GM21390 (cell line): ENCODE measurements around the gene CASD1.
A peak's percentile ranks its signal among the peaks of the same experiment; 100 is the strongest.

Experiments used
- ATAC-seq: cut with Tn5 transposase; IDR thresholded peaks from one replicate; pipeline ENCODE4 v1.9.1; 2021; ENCODE audit not compliant: unreplicated experiment

CASD1 gene

DNA sequence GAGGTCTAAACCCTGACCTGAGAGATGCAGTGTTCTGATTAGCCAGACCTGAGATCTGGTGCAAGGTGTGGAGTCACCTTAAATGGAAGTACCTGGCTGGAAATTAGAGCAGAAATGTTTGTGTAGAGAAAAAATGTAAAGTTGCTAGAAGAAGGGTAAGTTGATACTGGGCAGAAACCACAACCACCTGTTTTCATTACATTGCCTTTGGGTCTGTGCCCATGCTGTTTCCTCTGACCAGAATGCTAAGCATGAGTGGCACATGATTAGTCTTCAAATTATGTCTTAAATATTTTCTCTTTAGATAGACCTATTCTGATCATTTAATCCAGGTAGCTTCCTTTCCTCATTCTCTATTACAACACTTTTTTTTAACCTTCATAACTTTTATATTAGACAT, 69.0 kb downstream of the CASD1 start:
- no peak for ATAC-seq

- no peak for ATAC-seq
These were observed 69.9 kb downstream of the CASD1 start for GRCh38 chr7:94579470-94579869.

DNA sequence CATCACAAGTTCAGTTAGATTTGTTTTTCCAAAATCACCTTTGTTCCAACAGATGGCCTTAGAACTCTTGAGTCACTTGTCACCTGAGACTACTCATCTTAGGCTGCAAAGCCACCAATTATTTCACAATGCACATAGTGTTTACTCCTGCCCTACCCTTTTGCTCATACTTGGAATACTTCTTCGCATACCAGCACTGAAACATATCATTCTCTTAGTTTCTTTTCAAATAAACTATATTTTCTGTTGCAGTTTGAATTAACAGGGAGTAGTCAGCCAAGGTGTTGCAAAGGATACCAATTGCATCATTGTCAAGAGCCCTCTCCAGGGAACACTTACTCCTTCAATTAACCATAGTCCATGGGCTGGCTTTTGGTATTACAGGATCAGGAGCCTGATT, 71.0 kb downstream of the CASD1 start:
- ATAC-seq, result no peak

GRCh38 chr7:94584113-94584512, 74.5 kb downstream of the CASD1 start:
- no peak for ATAC-seq

DNA sequence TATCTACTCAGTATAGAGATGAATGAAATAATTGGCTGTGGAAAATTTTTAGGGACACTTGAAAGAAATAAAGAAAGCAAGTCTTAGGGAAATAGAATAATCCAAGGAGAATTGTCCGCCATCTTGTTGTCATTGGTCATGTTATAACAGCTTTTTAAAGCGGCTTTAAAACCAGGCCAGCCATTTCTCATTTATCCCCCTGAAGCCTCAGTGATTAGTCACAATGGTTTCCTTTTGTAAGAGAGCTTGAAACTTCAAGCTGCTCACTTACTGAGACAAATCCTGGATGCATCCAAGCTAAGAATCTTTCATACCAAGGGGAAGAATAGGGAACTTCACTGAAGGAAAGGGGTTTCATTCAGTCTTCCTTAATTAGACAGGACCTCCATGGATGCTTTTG, 78.5 kb downstream of the CASD1 start:
- no peak for ATAC-seq

DNA sequence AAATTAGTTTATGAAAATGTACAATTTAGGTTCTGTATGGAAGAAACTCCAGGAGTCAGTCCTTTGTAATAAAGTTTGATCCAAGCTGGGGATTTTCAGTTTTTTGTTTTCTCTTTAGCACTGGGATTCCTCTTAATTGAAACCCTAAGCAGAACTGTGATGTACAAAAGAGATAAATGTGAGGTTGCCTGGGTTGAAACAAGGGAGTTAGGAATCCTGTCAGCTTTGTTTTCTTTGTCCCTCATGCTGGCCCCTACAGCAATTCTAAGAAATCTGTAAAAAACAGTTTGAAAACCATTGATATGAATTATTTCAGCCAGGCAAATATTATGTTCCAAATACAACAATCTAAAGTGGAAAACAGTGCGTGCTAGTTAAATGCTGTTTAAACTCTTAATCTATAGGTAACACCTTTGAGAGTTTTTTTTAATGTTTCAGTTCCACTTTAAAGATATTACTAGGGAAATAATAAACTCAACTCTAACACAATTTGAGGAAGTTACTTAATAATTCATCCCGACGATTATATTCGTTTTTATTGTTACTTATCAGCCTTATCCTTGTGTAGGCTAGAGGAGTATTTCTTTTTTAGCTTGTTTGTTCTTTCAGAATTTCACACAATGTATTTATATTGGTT, 81.0 kb downstream of the CASD1 start:
- ATAC-seq, result no peak

DNA sequence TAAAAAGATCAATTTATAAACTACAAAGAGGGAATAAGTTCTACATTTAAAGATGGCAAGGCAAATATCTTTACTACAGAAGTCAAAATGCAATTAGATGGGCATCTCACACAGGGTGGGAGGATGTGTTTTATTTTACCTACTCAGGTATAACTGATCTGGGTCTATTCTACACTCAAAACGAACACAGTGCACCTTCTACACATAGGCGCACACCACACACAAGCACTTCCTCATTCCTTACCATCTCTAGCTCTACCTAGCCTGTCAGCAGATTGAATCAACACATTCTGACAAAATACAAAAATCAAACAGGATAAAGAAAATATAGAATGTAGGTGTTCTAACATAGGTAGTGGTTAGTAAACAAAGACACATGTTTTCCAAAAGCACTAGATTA, 81.6 kb downstream of the CASD1 start:
- no peak for ATAC-seq

DNA sequence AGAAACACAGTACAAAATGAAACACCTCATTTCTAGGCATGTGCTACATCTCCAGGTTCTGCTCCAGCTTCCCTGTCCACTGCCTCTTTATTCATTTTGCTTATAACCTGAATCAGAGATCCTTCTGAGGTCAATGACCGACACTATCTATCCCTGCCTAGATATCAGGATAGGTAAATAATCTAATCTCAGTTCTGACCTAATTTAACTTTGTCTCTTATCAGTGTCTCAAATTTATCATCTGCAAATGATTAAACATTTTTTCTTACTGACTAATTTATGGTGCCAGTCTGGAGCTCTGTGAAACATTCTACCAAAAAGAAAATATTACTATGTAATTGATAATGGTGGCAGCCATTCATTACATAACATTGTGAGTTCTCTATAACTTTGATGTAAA, 85.3 kb downstream of the CASD1 start:
- ATAC-seq, result no peak

DNA sequence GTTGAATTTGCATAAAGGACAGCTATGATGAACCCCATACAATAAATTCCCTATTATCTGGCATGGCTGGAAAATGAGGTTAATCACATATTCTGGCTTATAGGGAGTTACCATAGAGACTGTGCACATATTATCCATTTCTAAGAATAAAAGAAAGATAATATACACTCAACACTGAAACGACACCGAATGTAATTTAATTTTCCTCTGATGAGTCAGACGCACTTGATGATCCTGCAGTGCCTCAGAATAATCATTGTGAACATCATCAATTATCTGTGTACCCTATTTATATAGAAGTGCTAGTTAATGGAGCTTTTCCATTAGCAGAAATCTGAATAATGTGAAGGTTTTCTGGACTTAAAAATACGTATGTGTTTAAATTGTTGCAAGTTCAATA, 86.1 kb downstream of the CASD1 start:
- no peak for ATAC-seq

DNA sequence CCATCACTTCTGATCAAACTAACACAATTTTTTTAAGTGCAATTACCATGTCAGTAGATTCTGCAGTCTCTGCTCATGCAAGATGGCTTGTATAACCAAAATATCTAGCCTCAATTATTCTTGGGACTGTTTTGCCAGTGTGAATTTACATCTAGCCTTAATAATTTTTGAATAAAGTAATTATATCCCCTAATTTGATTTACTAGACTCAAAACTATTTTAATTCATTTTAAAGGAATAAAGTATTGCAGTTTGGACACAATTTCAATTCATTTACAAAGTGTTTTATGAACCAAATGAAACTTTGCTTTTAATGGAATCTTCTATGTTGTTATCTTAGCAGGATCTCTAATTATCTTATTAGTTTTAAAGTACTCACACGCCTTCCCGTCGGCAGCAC, 90.7 kb downstream of the CASD1 start:
- ATAC-seq, result no peak

GRCh38 chr7:94602181-94602580, 92.6 kb downstream of the CASD1 start:
- ATAC-seq, result no peak

GRCh38 chr7:94605031-94605430, 95.4 kb downstream of the CASD1 start:
- peak; percentile 69 for ATAC-seq
